ENCODE measurements around the gene NEU3.
A peak's percentile ranks its signal among the peaks of the same experiment; 100 is the strongest.
"Not testable (repeated sequence)": the region's sequence is repeated elsewhere in the genome, so short reads cannot be mapped to it uniquely, and the experiment has no call there.

Gene NEU3

GRCh38 chr11:74988541-74989259, at the start of gene NEU3:
TSS of gene NEU3 (plus strand) at chr11:74988933. CDS start at chr11:74989061, 128 bp downstream.
- peak within 1 kb of the TSS in 20 of 21 experiments; percentile 0 to 86 (median 75) for H3K27ac ChIP-seq
- H3K4me3 ChIP-seq = peak within 1 kb of the TSS; percentile 47 to 87 (median 58)

GRCh38 chr11:74941492-74941891, 47.2 kb upstream of the NEU3 start:
- H3K4me3 ChIP-seq = no peak overlapping the region

GRCh38 chr11:74942073-74942759, 46.5 kb upstream of the NEU3 start:
- peak overlapping the region in 5 of 21 experiments; percentile 1 to 68 (median 41) for H3K27ac ChIP-seq

More at GRCh38 chr11:74941492-74941891, 47.2 kb upstream of the NEU3 start:
- no peak overlapping the region for H3K27ac ChIP-seq

GRCh38 chr11:74948546-74948897, 40.2 kb upstream of the NEU3 start:
- peak overlapping the region in 20 of 21 experiments; percentile 55 to 96 (median 87) for H3K27ac ChIP-seq
- H3K4me3 ChIP-seq = peak overlapping the region; percentile 64 to 95 (median 81)

More at GRCh38 chr11:74942073-74942759, 46.5 kb upstream of the NEU3 start:
- H3K4me3 ChIP-seq = no peak overlapping the region

- H3K27ac ChIP-seq = peak within 1 kb of the TSS; percentile 64 to 96 (median 88)
- peak within 1 kb of the TSS; percentile 64 to 95 (median 81) for H3K4me3 ChIP-seq
Observed at GRCh38 chr11:74948898-74949752, 39.6 kb upstream of the NEU3 start, which contains the start of the genes SPCS2 and XRRA1. TSS of gene SPCS2 (plus strand) at chr11:74949266. CDS start at chr11:74949286, 20 bp downstream. TSS of gene XRRA1 (minus strand) at chr11:74949091. CDS start at chr11:74940878, 8,213 bp downstream.

- H3K27ac ChIP-seq = peak overlapping the region in 20 of 21 experiments; percentile 77 to 96 (median 88)
- H3K4me3 ChIP-seq = peak overlapping the region; percentile 64 to 95 (median 81)
Observed at GRCh38 chr11:74949753-74950137, 39.0 kb upstream of the NEU3 start.

GRCh38 chr11:74950374-74950969, 38.3 kb upstream of the NEU3 start:
- Histone ChIP-seq H3K4me3 (peak overlapping the region; percentile 64 to 95 (median 81)), H3K27ac (peak overlapping the region in 3 of 21 experiments; percentile 93 to 96 (median 95))

- no peak overlapping the region for H3K27ac ChIP-seq
- H3K4me3 ChIP-seq = no peak overlapping the region
Observed at GRCh38 chr11:74951226-74951625, 37.5 kb upstream of the NEU3 start.

- no peak overlapping the region for H3K4me3 ChIP-seq
- H3K27ac ChIP-seq = no peak overlapping the region
Observed at GRCh38 chr11:74952752-74953151, 36.0 kb upstream of the NEU3 start.

GRCh38 chr11:74953451-74953850, 35.3 kb upstream of the NEU3 start:
- H3K27ac ChIP-seq = no peak overlapping the region
- H3K4me3 ChIP-seq = no peak overlapping the region

GRCh38 chr11:74954199-74954598, 34.5 kb upstream of the NEU3 start:
- Histone ChIP-seq H3K27ac (no peak overlapping the region), H3K4me3 (no peak overlapping the region)

- H3K27ac ChIP-seq = no peak overlapping the region
- no peak overlapping the region for H3K4me3 ChIP-seq
Observed at GRCh38 chr11:74956397-74957015, 32.2 kb upstream of the NEU3 start.

GRCh38 chr11:74957937-74958629, 30.6 kb upstream of the NEU3 start:
- no peak overlapping the region for H3K27ac ChIP-seq

GRCh38 chr11:74960128-74960527, 28.6 kb upstream of the NEU3 start:
- not testable (repeated sequence) for H3K27ac ChIP-seq, H3K4me3 ChIP-seq

More at GRCh38 chr11:74957937-74958629, 30.6 kb upstream of the NEU3 start:
- no peak overlapping the region for H3K4me3 ChIP-seq

- H3K4me3 ChIP-seq = no peak overlapping the region
Observed at GRCh38 chr11:74966651-74967050, 22.1 kb upstream of the NEU3 start.

GRCh38 chr11:74970852-74971395, 17.8 kb upstream of the NEU3 start:
- Histone ChIP-seq H3K4me3 (no peak overlapping the region), H3K27ac (no peak overlapping the region)

More at GRCh38 chr11:74966651-74967050, 22.1 kb upstream of the NEU3 start:
- no peak overlapping the region for H3K27ac ChIP-seq

- H3K27ac ChIP-seq = no peak overlapping the region
Observed at GRCh38 chr11:74971424-74971823, 17.3 kb upstream of the NEU3 start.

GRCh38 chr11:74978041-74978440, 10.7 kb upstream of the NEU3 start:
- H3K27ac ChIP-seq = no peak overlapping the region

More at GRCh38 chr11:74971424-74971823, 17.3 kb upstream of the NEU3 start:
- no peak overlapping the region for H3K4me3 ChIP-seq

More at GRCh38 chr11:74978041-74978440, 10.7 kb upstream of the NEU3 start:
- no peak overlapping the region for H3K4me3 ChIP-seq

All from skin epidermis (tissue), 12 donors.